Measurements from ENCODE around the gene NDFIP1. TPM values are rescaled to one million over a fixed set of nuclear protein-coding genes. Genes with fewer than 3 reads are reported as not detected.

Gene NDFIP1
- total RNA-seq, 1 experiment from 2014 or later = 26.6 TPM

DNA sequence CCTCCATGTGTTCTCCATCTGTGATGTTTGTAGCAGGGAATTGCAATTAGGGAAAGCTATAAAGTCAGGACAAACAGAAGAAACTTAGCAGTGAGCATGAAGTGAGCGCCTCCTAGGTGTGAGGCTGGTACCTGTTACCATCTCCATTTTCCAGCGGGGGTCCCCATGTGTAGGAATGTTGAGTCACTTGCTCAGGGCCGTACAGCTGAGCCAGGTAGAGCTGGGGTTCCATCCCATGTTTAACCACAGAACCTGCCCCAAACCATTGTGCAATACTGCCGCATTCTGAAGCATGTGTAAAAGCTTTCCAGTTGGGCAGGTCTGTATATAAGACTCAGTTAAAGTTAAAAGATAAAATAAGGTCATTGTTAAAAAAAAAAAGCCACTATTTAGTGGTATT, 62.7 kb downstream of the NDFIP1 start:
- no peaks in the 10 kb centered on the region for H3K23me2 ChIP-seq (ENCODE audit: insufficient read length, low read depth, low read length, poor library complexity, severe bottlenecking)
- Mint-ChIP-seq H3K27ac (no peak overlapping the region), H3K36me3 (ENCODE audit: insufficient read depth in 1 of 3, low read depth in 3 of 3) (peaks cover 2 to 4% (median 4%) of the 10 kb centered on the region in 3 experiments; a peak in 4 of 7 replicates), H3K27me3 (ENCODE audit: low read depth) (no peaks in the 10 kb centered on the region), H3K9me3 (peaks cover 0 to 3% of the 10 kb centered on the region in 2 experiments; a peak in 3 of 5 replicates), H3K4me1 (peaks cover 35 to 37% of the 10 kb centered on the region in 2 experiments), H3K4me3 (no peak overlapping the region)
- H2AFZ ChIP-seq (ENCODE audit: low read length) = no peak overlapping the region
- no peak overlapping the region for H4K91ac ChIP-seq (ENCODE audit: insufficient read length, low read depth, low read length)
- H4K8ac ChIP-seq (replicated peaks; ENCODE audit: insufficient read length, low read depth, low read length) = no peak overlapping the region
- H3K23ac ChIP-seq (ENCODE audit: insufficient read length, low read depth, low read length) = no peak overlapping the region
- no peaks in the 10 kb centered on the region for H4K20me1 ChIP-seq (ENCODE audit: control insufficient read depth, insufficient read depth, insufficient read length)
- no CpG with 5 or more reads among the region's 4 CpGs for WGBS (ENCODE audit: extremely low coverage, insufficient read length, low lambda C conversion rate)
- H3K9me3 ChIP-seq (ENCODE audit: control insufficient read depth, low read depth, low read length) = no peaks in the 10 kb centered on the region
- H3K79me1 ChIP-seq (ENCODE audit: insufficient read depth, low read depth, low read length, poor library complexity, severe bottlenecking) = no peaks in the 10 kb centered on the region
- no peak overlapping the region for H3T11ph ChIP-seq (ENCODE audit: low read length)
- no peak overlapping the region for H3K9ac ChIP-seq (ENCODE audit: extremely low read depth, insufficient read length, low read length)
- H2BK5ac ChIP-seq (ENCODE audit: insufficient read length, low read length) = no peak overlapping the region
- no peak for DNase-seq
- no peaks in the 10 kb centered on the region for H3K27me3 ChIP-seq (ENCODE audit: insufficient read depth, low read length)
- no peak overlapping the region for H2BK15ac ChIP-seq (ENCODE audit: low read depth, low read length)
- H3K4me2 ChIP-seq (ENCODE audit: insufficient read depth, insufficient read length, low read length) = no peak overlapping the region
- no peak overlapping the region for H3K14ac ChIP-seq (ENCODE audit: insufficient read depth, low read length)
- peaks cover 8% of the 10 kb centered on the region; the same call in 1 of the 2 replicates for H3K4me1 ChIP-seq (ENCODE audit: insufficient read depth, low read length)
- no peak overlapping the region for H2BK20ac ChIP-seq (ENCODE audit: low read depth, low read length, poor library complexity, severe bottlenecking)
- no peak overlapping the region for H3K27ac ChIP-seq (ENCODE audit: insufficient read length, low read depth, low read length)
- H3K56ac ChIP-seq (ENCODE audit: insufficient read length, low read depth, low read length) = no peak overlapping the region
- H3K4ac ChIP-seq (ENCODE audit: low read depth, low read length) = no peak overlapping the region
- H2BK12ac ChIP-seq (ENCODE audit: insufficient read length, low read depth, low read length) = no peak overlapping the region
- no peak overlapping the region for H2AK5ac ChIP-seq (ENCODE audit: insufficient read length, low read length)
- TF ChIP-seq CTCF (conservative IDR thresholded peaks at IDR 0.05) = peak; percentile 42; the same call in 2 of the 3 replicates
- no peaks in the 10 kb centered on the region; the same call in 1 of the 2 replicates for H3K79me2 ChIP-seq (ENCODE audit: insufficient read depth, low read length)
- no peak overlapping the region for H3K18ac ChIP-seq (ENCODE audit: insufficient read length, low read depth, low read length)
- no peak overlapping the region for H2BK120ac ChIP-seq (ENCODE audit: low read depth, low read length, poor library complexity, severe bottlenecking)
- no peak overlapping the region for H4K5ac ChIP-seq (ENCODE audit: insufficient read length, low read depth, low read length)

All from H9 (cell line).